Measurements from ENCODE around the gene AFG3L2. TPM values are rescaled to one million over a fixed set of nuclear protein-coding genes. Genes with fewer than 3 reads are reported as not detected.
A peak's percentile ranks its signal among the peaks of the same experiment; 100 is the strongest.

Gene AFG3L2
- polyA plus RNA-seq, 3 donors from 2014 or later = 22.1 to 28.5 (median 27.8) TPM

DNA sequence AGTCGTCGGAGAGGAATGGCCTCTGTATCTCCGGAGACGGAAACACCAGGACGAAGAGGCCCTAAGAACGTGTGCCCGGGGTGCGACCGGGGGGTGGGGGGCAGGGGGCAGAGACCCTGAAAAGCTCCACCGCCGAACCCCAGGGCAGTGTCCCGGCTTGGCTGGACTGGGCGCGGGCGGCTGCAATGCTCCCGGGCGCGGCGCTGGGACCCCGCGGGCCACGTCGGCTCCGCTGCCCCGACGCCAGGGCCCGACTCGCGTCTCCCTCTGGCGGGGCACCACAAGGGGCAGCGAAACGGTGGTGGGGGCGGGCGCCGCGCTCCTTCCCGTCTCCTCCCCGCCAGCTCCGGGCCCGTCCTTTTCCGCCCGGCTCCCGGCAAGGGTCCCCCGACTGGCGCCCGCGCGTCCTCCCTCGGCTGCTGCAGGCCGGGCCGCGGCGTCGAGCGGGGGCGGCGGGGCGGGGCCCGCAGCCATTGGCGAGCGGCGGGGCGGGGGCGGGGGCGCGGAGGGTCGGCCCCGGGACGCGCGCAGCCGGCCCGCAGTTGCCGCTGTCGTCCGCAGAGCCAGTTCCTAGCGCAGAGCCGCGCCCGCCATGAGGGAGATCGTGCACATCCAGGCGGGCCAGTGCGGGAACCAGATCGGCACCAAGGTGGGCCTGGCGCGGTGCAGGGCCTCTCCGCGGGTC, 69.2 kb downstream of the AFG3L2 start, which contains the start of gene TUBB6:
Gene TUBB6 (plus strand): TSS at position 541 of the 685 bp plus-strand sequence. CDS start 52 bp downstream, at position 593.
- peaks cover 0 to 15% (median 13%) of the 10 kb centered on the region in 6 donors for H3K9me3 Mint-ChIP-seq
- peaks cover 15 to 32% (median 23%) of the 10 kb centered on the region in 3 donors for H3K27me3 Mint-ChIP-seq (ENCODE audit: low read depth in 3 of 3)
- H3K4me3 Mint-ChIP-seq = peak within 1 kb of the TSS; percentile 55 to 71 (median 60)
- H3K36me3 Mint-ChIP-seq = peaks cover 4 to 11% (median 9%) of the 10 kb centered on the region in 3 donors
- H3K27ac Mint-ChIP-seq = no peak within 1 kb of the TSS
- H3K4me1 Mint-ChIP-seq = peaks cover 10 to 16% of the 10 kb centered on the region in 2 donors
- DNase-seq = no peak

DNA sequence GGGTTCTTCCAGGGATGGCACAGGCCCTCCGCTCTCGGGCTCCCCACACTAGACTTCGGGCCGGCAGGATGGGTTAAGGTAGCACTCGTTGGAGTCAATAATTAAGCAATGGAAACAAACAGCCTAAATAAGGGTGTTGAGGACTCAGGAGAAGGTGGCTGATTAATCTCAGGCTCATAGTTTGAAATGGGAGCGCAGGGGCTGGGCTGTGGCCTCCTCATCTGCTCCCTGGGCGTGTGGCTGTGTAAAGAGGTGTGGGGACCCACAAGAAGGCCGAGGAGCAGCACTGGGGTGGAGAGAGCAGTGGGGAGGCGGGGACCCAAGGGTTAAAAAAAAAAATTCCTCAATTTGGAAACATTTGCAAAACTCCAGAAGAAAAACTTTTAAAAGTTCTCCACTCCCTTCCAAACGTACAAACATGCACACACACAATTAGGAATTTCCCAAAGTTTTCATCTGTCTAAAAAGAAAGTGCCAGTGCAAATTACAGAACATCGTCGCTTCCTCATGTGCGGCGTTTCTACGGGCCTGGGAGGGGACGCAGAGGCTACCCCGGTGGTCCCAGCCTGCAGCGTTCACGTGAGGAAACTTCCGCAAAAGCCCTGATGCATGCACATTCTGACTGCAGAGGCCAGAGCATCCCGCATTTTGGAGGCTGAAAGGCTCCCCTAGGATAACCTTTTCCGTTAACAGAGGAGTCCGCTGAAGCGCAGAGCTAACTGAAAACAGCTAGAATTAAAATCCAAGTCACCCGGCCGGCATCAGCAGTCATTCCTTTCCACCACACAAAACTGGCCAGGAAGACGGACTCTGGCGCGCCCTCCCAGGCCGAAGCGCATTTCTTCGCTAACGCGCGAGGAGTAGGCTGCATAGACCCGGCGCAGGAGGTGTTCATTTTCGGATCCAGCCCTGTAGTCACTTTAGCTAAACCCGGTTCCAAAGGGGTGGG, 70.0 kb downstream of the AFG3L2 start:
- Mint-ChIP-seq H3K4me1 (peaks cover 10 to 16% of the 10 kb centered on the region in 2 donors), H3K9me3 (peaks cover 0 to 9% (median 7%) of the 10 kb centered on the region in 6 donors), H3K27ac (no peak overlapping the region), H3K36me3 (peaks cover 4 to 11% (median 9%) of the 10 kb centered on the region in 3 donors), H3K27me3 (ENCODE audit: low read depth in 3 of 3) (peaks cover 15 to 32% (median 23%) of the 10 kb centered on the region in 3 donors), H3K4me3 (peak overlapping the region; percentile 55 to 72 (median 71))
- DNase-seq = no peak

DNA sequence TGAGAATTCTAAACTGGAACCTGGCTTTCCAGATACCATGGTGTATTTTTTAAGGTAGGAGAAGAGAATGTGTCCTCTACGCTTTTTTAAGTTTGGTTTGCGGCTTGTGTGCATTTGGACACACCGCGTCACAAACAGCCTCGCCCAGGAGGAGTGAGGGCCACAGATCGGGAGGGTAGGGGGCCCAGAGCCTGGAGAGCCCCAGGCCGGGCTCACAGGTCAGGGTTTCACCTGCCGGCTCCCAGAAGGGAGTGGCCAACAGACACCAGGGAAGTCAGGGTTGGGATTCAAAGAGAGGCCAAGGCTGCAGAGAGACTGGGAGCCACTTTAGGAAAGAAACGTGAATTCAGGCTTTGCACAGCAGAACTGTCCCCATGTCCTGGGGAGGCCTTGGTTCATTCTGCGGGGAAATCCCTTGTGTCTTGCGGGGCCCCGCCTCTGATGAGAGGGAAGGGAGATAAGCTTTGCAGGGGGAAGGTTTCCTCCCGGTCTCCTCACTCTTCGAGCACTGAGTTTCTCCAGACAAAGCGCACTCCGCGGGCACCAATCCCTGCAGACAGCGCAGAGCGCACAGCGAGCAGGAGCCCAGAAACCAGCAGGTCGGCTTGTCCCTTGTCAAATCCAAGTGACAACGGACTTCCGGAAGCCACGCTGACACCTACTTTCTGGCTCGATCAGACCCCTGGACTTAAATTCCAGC, 70.9 kb downstream of the AFG3L2 start:
- no peak overlapping the region for H3K27ac Mint-ChIP-seq
- peak overlapping the region in 1 of 5 donors; percentile 71 for H3K4me3 Mint-ChIP-seq
- peaks cover 4 to 6% (median 4%) of the 10 kb centered on the region in 3 donors for H3K36me3 Mint-ChIP-seq
- peaks cover 10 to 16% of the 10 kb centered on the region in 2 donors for H3K4me1 Mint-ChIP-seq
- DNase-seq = no peak
- peaks cover 18 to 27% (median 23%) of the 10 kb centered on the region in 3 donors for H3K27me3 Mint-ChIP-seq (ENCODE audit: low read depth in 3 of 3)
- peaks cover 0 to 4% (median 0%) of the 10 kb centered on the region in 6 donors for H3K9me3 Mint-ChIP-seq

DNA sequence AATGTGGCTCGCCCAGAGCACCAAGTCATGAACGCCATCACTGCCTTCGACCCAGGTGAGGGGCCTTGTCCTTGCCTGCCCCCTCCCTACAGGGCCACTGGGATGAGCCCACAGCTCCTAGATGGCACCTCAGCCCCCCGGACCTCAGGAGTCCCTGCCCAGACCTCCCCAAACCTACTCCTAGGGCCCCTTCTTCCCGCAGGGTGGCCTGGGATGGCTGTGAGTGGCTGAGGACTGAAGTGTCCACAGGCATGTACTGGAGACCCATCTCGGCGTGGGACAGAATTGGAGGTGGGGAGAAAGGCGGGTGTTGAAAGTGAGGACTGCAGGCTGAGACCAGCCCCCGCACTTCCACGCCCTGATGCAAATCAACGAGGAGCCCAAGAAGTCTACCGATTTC, 71.8 kb downstream of the AFG3L2 start:
- peaks cover 4 to 6% (median 4%) of the 10 kb centered on the region in 3 donors for H3K36me3 Mint-ChIP-seq
- no peak overlapping the region for H3K4me3 Mint-ChIP-seq
- peaks cover 14 to 27% (median 19%) of the 10 kb centered on the region in 3 donors for H3K27me3 Mint-ChIP-seq (ENCODE audit: low read depth in 3 of 3)
- no peak for DNase-seq
- peaks cover 10 to 16% of the 10 kb centered on the region in 2 donors for H3K4me1 Mint-ChIP-seq
- no peaks in the 10 kb centered on the region for H3K9me3 Mint-ChIP-seq
- no peak overlapping the region for H3K27ac Mint-ChIP-seq

DNA sequence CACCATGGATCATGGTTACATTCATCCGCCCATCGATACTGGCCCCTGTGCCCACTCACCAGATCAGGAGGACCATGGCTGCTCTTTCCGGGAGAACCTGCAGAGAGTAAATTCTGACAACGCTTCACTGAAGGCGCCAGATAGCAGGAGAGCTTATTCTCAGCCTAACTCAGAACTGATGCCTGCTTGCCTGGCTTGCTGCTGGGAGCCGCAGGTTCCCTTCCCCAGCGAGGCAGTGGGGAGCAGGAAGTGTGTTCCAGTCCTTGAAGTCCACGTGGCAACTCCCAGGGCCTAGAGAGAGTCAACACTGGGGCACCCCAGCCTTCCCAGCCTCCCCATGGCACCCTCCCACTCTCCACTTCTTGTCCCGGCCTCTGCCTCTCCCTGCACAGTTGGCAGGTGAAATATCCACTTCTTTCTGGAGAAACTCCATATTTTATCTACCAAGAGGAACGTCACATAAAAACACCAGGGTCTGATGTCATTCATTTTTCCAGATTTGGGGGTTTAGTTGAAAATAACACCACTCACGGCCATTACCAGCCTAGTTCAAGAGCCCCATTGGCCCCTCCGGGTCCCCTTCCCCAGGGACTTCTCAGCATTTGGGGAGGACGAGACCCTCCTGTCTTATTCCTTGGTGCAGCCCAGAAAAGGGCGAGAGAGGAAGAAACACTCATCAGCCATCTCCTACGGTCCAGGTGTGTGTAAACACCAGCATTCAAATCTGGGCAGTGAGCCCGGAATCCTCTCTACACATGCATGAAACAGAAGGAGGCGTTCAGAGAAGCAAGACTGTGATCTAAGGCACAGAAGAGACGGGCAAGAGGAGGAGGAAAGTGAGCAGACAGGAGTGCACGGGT, 72.4 kb downstream of the AFG3L2 start:
- Mint-ChIP-seq H3K9me3 (no peaks in the 10 kb centered on the region), H3K27ac (no peak overlapping the region), H3K27me3 (ENCODE audit: low read depth in 3 of 3) (peaks cover 13 to 23% (median 19%) of the 10 kb centered on the region in 3 donors), H3K4me1 (peaks cover 9 to 15% of the 10 kb centered on the region in 2 donors), H3K4me3 (no peak overlapping the region), H3K36me3 (peaks cover 2 to 4% (median 3%) of the 10 kb centered on the region in 3 donors)
- no peak for DNase-seq

DNA sequence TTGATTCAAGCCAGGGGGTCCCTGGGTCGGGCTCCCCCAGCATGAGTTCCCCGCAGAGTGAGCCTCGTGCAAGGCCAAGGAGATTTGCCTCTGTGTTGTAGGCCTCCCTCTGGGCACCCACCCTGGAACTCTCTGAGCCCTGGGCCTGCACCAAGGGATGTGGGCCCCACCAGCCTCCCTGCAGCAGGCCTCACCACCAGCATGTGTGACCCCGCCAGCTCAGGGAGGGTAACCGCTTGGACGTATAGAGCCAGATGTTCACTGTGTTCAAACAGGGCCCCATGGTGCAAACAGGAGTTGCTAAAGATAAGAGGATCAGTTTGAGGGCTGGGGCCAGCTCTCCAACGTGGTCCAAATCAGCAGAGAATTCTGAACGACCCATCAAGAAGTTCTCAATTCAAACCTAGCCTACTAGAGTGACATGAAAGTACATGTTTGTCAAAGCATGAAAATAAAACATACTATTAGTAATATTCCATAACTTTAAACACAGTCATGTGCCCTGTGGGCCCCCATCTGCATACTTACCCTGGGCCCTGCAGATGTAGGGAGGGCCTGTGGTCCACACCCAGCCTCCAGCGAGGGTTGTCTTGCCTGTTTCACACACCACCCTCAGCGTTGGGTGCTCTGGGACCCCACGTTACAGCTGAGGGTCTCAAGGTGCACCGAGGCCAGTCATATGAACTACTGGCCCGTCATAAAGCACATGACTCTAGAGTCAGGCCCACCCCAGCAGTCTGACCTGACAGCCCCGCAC, 74.5 kb downstream of the AFG3L2 start:
- Mint-ChIP-seq H3K36me3 (peaks cover 0 to 4% (median 0%) of the 10 kb centered on the region in 3 donors), H3K27ac (no peak overlapping the region), H3K4me3 (no peak overlapping the region), H3K9me3 (no peaks in the 10 kb centered on the region), H3K27me3 (ENCODE audit: low read depth in 3 of 3) (peaks cover 12 to 19% (median 16%) of the 10 kb centered on the region in 3 donors), H3K4me1 (peaks cover 6 to 12% of the 10 kb centered on the region in 2 donors)
- no peak for DNase-seq

DNA sequence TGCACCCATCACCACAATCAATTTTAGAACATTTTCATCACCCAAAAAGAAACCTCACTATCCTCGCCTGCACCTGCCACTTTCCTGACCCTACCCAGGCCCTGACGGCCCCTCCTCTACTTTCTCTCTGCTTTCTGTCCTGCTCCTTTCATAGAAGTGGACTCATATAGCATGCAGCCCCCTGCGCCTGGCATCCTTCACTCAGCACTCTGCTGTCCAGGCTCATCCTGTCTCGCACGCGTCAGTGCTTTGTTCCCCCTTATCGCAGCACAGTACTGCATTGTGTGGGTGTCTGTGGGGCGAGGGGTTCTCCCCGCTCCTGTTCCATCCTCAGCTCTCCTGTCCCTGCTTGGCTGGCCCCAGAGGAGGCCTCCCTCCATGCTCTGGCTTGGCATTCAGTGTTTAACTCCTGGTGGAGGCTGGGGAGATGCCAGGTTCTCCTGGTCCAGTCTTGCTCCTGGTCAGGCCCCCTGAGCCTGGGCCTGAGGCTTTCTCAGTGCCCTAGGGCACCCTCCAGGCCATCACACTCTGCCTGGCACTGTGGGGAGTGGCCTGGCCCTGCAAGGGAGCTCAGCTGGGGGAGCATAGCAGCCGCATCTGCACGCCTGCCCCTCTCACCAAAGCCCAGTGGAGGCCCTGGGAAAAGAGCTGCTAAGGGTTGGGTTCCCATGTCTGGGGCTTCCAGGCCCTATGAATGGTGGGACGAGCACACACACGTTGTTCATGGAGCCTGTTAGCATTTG, 75.6 kb downstream of the AFG3L2 start:
- DNase-seq = no peak
- Mint-ChIP-seq H3K27me3 (ENCODE audit: low read depth in 3 of 3) (peaks cover 5 to 10% (median 8%) of the 10 kb centered on the region in 3 donors), H3K4me1 (peaks cover 0 to 1% of the 10 kb centered on the region in 2 donors), H3K27ac (no peak overlapping the region), H3K36me3 (no peaks in the 10 kb centered on the region), H3K4me3 (no peak overlapping the region), H3K9me3 (no peaks in the 10 kb centered on the region)

DNA sequence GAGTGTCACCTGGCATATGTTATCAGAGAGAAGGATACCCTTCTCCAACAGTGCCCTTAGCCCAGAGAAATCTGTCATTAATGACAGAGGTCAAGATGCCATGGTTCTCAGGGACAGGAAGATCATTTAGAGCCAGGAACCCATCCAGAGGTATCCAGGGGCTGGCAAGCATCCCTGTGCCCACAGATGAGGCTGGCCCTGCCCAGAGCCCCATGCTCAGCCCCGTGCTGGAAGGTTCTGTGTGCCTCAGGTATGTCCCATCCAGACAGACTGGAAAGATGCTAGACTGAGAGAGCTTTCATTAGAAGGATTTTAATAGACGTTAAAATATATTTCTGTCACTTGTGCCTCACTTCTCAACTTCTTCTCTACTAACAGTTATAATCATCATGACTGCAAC, 77.2 kb downstream of the AFG3L2 start:
- Mint-ChIP-seq H3K4me1 (no peaks in the 10 kb centered on the region), H3K27me3 (ENCODE audit: low read depth in 3 of 3) (peaks cover 3 to 8% (median 4%) of the 10 kb centered on the region in 3 donors), H3K9me3 (no peaks in the 10 kb centered on the region), H3K4me3 (no peak overlapping the region), H3K27ac (no peak overlapping the region), H3K36me3 (no peaks in the 10 kb centered on the region)
- DNase-seq = no peak

DNA sequence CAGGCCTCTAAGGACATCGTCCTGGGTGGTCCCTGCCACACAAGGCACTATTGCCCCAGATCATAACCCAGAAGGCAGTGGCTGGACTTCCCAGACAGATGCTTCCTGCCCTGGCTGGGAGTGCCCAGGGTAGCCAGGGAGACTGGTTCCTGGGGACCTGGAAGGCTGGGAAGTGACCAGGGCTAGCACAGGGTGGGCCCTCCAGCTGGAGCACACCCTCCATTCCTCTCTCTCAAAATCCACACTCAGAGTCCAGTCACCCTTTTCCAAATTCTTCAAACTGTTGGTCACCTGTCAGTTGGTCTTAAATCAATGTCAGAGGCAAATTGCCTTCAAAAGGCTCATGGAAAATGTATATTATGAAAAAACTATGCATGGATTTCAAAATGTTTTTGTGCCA, 80.6 kb downstream of the AFG3L2 start:
- Mint-ChIP-seq H3K27ac (no peak overlapping the region), H3K4me3 (no peak overlapping the region), H3K9me3 (no peaks in the 10 kb centered on the region), H3K27me3 (ENCODE audit: low read depth in 3 of 3) (peaks cover 0 to 3% (median 1%) of the 10 kb centered on the region in 3 donors), H3K36me3 (no peaks in the 10 kb centered on the region), H3K4me1 (no peaks in the 10 kb centered on the region)
- no peak for DNase-seq

DNA sequence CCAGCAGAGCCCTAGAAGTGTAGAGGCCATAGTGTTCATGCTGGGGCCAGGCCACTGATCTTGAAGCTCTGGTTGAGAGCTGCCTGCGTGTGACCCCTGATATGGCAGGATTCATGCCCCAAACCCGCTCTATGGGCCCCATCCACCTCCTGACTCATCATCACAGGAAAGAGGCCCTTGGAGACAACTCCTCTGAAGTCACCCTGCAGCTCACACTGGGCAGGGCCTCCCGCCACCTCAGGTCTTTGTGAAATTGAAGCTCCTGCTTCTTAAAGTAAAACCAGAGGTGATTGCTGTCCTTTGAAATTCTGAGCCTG, 81.0 kb downstream of the AFG3L2 start:
- no peak overlapping the region for H3K4me3 Mint-ChIP-seq
- no peaks in the 10 kb centered on the region for H3K36me3 Mint-ChIP-seq
- peaks cover 0 to 3% (median 0%) of the 10 kb centered on the region in 3 donors for H3K27me3 Mint-ChIP-seq (ENCODE audit: low read depth in 3 of 3)
- H3K9me3 Mint-ChIP-seq = no peaks in the 10 kb centered on the region
- no peak for DNase-seq
- no peaks in the 10 kb centered on the region for H3K4me1 Mint-ChIP-seq
- no peak overlapping the region for H3K27ac Mint-ChIP-seq

DNA sequence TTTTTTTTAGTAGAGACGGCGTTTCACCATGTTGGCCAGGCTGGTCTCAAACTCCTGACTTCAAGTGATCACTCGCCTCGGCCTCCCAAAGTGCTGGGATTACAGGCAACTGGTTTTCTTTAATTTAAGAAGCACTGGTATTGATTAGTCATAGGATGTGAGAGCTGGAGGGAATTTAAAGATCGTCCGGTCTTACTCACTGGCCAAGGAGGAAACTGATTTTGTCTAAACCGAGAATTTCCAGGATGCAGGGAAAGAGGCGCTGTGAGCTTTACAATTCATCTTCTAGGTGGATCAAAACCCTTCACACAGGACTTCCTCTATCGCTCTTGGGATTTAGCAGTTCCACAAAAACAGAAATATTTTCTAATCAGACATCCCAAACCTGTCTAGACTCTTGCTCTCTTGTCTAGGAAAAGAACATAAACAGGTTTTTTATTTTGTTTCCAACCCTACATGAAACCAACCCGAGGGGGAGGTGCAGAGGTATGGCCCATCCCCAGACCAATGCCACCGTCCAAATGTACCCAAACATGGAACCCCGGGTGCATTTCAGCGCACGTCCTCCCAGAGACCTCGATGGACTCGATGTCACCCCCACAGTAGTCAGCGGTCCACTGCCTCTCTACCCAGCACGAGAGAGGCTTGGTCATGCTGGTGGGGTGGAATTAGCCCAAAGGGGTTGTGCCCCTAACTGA, 81.5 kb downstream of the AFG3L2 start:
- H3K9me3 Mint-ChIP-seq = no peaks in the 10 kb centered on the region
- no peak overlapping the region for H3K27ac Mint-ChIP-seq
- peaks cover 0 to 3% (median 0%) of the 10 kb centered on the region in 3 donors for H3K27me3 Mint-ChIP-seq (ENCODE audit: low read depth in 3 of 3)
- DNase-seq = no peak
- no peaks in the 10 kb centered on the region for H3K36me3 Mint-ChIP-seq
- H3K4me1 Mint-ChIP-seq = no peaks in the 10 kb centered on the region
- H3K4me3 Mint-ChIP-seq = no peak overlapping the region
